WTC11 (cell line): ENCODE results near the gene CCL2.

ENCODE experiments used
- ATF1 ChIP-seq: sonication (generic); formaldehyde crosslinking; IDR thresholded peaks from 2 replicates; pipeline ENCODE4 v1.8.1; 2023; ENCODE audit warnings: mild to moderate bottlenecking, moderate library complexity, missing genetic modification reagents
- ELF4 ChIP-seq: sonication (generic); formaldehyde crosslinking; IDR thresholded peaks from 2 replicates; pipeline ENCODE4 v1.8.1; 2022; ENCODE audit warnings: low read depth, mild to moderate bottlenecking, moderate library complexity, missing genetic modification reagents
- TEAD4 ChIP-seq: sonication (generic); formaldehyde crosslinking; IDR thresholded peaks from 2 replicates; pipeline ENCODE4 v1.8.0; 2022; ENCODE audit warnings: mild to moderate bottlenecking, missing genetic modification reagents
- ZBTB21 ChIP-seq: sonication (generic); formaldehyde crosslinking; IDR thresholded peaks from 2 replicates; pipeline ENCODE4 v1.8.1; 2023; ENCODE audit warnings: mild to moderate bottlenecking, missing genetic modification reagents, borderline replicate concordance
- TF ChIP-seq, protein P1 (sequence below): fragments of 200-600 bp; IDR thresholded peaks from 2 replicates; pipeline ENCODE4 v1.8.0; 2022; ENCODE audit warnings: antibody characterized with exemption

DNA sequence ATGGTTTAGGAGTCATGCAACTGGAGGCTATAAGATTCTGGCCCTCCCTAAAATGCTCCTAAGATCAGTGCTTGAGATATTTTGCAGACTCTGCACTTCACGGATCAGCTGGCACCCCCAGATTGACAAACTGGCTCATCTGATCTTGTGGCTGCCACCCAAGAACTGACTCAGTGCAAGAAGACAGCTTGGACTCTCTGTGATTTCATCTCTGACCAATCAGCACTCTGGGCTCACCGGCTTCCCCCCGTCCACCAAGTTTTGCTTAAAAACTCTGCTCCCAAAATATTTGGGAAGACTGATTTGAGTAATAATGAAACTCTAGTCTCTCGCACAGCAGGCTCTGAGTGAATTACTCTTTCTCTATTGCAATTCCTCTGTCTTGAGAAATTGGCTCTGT is 26.3 kb upstream of the CCL2 start:
- TF ChIP-seq TEAD4 (no peak), ATF1 (CRISPR knock-in tag) (no peak), ZBTB21 (CRISPR knock-in tag) (no peak), ELF4 (CRISPR knock-in tag) (no peak)
- TF ChIP-seq, protein P1, sequence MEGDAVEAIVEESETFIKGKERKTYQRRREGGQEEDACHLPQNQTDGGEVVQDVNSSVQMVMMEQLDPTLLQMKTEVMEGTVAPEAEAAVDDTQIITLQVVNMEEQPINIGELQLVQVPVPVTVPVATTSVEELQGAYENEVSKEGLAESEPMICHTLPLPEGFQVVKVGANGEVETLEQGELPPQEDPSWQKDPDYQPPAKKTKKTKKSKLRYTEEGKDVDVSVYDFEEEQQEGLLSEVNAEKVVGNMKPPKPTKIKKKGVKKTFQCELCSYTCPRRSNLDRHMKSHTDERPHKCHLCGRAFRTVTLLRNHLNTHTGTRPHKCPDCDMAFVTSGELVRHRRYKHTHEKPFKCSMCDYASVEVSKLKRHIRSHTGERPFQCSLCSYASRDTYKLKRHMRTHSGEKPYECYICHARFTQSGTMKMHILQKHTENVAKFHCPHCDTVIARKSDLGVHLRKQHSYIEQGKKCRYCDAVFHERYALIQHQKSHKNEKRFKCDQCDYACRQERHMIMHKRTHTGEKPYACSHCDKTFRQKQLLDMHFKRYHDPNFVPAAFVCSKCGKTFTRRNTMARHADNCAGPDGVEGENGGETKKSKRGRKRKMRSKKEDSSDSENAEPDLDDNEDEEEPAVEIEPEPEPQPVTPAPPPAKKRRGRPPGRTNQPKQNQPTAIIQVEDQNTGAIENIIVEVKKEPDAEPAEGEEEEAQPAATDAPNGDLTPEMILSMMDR, result no peak
